Retinal pigment epithelial cell (primary cell): ENCODE measurements around the gene DNAJB5.

ENCODE experiments used
- DNase-seq: peaks from one replicate; pipeline ENCODE4 v3.0.0-alpha.2; 2010; ENCODE audit warnings: low read depth
- H3K4me3 ChIP-seq: 2 replicates; pipeline ENCODE4 v1.5.1; 2011; ENCODE audit warnings: mild to moderate bottlenecking, low read length, control low read depth, moderate library complexity
- CTCF ChIP-seq: conservative IDR thresholded peaks from 2 replicates; pipeline ENCODE4 v1.5.1; 2011; ENCODE audit warnings: low read depth, low read length, control low read depth, inconsistent platforms

The DNAJB5 gene

GRCh38 chr9:34983209-34983608 lies 6.3 kb upstream of the DNAJB5 start:
- no peak for TF ChIP-seq CTCF
- no peak overlapping the region for H3K4me3 ChIP-seq
- DNase-seq = no peak

GRCh38 chr9:34984049-34984448 lies 5.5 kb upstream of the DNAJB5 start:
- no peak for TF ChIP-seq CTCF
- no peak for DNase-seq
- no peak overlapping the region for H3K4me3 ChIP-seq

- H3K4me3 ChIP-seq = no peak overlapping the region
- peak; percentile 94 for TF ChIP-seq CTCF
- DNase-seq = no peak
Measured at GRCh38 chr9:34985311-34985899, 4.1 kb upstream of the DNAJB5 start.

- DNase-seq = no peak
- TF ChIP-seq CTCF = no peak
- no peak overlapping the region for H3K4me3 ChIP-seq
Measured at GRCh38 chr9:34986540-34987047, 3.0 kb upstream of the DNAJB5 start.

GRCh38 chr9:34987160-34987901 lies 2.2 kb upstream of the DNAJB5 start:
- no peak for DNase-seq
- no peak overlapping the region for H3K4me3 ChIP-seq
- TF ChIP-seq CTCF = no peak

GRCh38 chr9:34988218-34989002 lies 1.1 kb upstream of the DNAJB5 start:
- no peak for DNase-seq
- H3K4me3 ChIP-seq = peak overlapping the region; percentile 43
- TF ChIP-seq CTCF = no peak
